Heart left ventricle (tissue), 16 donors: ENCODE data around the gene XPO6. TPM values are rescaled to one million over a fixed set of nuclear protein-coding genes. Genes with fewer than 3 reads are reported as not detected.
A peak's percentile ranks its signal among the peaks of the same experiment; 100 is the strongest.

Source experiments
- ATAC-seq, 4 donors: fragments of 200-7000 bp; cut with Tn5 transposase; one replicate each; pipeline ENCODE4 v1.9.1; 2020 to 2022; ENCODE audit warnings: moderate library complexity in 4 of 4, mild to moderate bottlenecking in 3 of 4, moderate number of reproducible peaks in 1 of 4
- DNase-seq, 5 donors: peaks; one replicate each; pipeline ENCODE4 v3.0.0-alpha.2; 2020
- H3K27ac ChIP-seq, 12 donors: fragments of 200-600 bp; sonication (generic) in 4 of 12; one replicate each; pipeline versions ENCODE4 v1.5.0 to v1.8.0; 2016 to 2022; ENCODE audit warnings: mild to moderate bottlenecking in 2 of 12
- H3K27me3 ChIP-seq, 9 donors: fragments of 200-600 bp; sonication (generic) in 2 of 9; one replicate each; pipeline versions ENCODE4 v1.5.1 to v1.8.0; 2016 to 2022; ENCODE audit warnings: mild to moderate bottlenecking in 3 of 9
- H3K36me3 ChIP-seq, 9 donors: fragments of 200-600 bp; sonication (generic) in 2 of 9; one replicate each; pipeline versions ENCODE4 v1.5.0 to v1.8.0; 2018 to 2022; ENCODE audit warnings: mild to moderate bottlenecking in 2 of 9
- H3K4me1 ChIP-seq, 12 donors: fragments of 200-600 bp; sonication (generic) in 4 of 12; one replicate each; pipeline versions ENCODE4 v1.5.0 to v1.8.0; 2016 to 2022; ENCODE audit warnings: mild to moderate bottlenecking in 3 of 12
- H3K4me3 ChIP-seq, 12 donors: fragments of 200-600 bp; sonication (generic) in 4 of 12; one replicate each; pipeline versions ENCODE4 v1.5.0 to v1.8.0; 2017 to 2022; ENCODE audit warnings: mild to moderate bottlenecking in 9 of 12, moderate library complexity in 4 of 12
- H3K9me3 ChIP-seq, 12 donors: fragments of 200-600 bp; sonication (generic) in 4 of 12; one replicate each; pipeline versions ENCODE4 v1.5.0 to v1.8.0; 2016 to 2022; ENCODE audit warnings: mild to moderate bottlenecking in 1 of 12
- CTCF ChIP-seq, 12 donors: fragments of 200-600 bp; sonication (generic) in 4 of 12; IDR thresholded peaks; one replicate each; pipeline versions ENCODE4 v1.5.0 to v1.8.0; 2018 to 2022; ENCODE audit warnings: antibody characterized with exemption in 12 of 12, mild to moderate bottlenecking in 5 of 12
- POLR2A ChIP-seq, 2 donors: fragments of 450-650 bp; IDR thresholded peaks; one replicate each; pipeline ENCODE4 v1.6.1; 2017; ENCODE audit warnings: antibody characterized with exemption in 2 of 2, mild to moderate bottlenecking in 2 of 2, moderate library complexity in 2 of 2
- WGBS, 4 donors: extraction: QIAGEN DNeasy Blood & Tissue Kit in 2 of 4; methylation state at CpG; one replicate each; pipeline versions ENCODE4 v1.1.5 to v1.1.7; 2013 to 2018; 5-methylcytosine and 5-hydroxymethylcytosine counted together
- intact Hi-C, 10 donors: fragments of 100-400 bp; cut with DNase I; formaldehyde crosslinking; loops; one replicate each; pipeline versions ENCODE4 v1.11.1 to v1.14.2; 2022
- polyA plus RNA-seq, 2 donors: library from polyadenylated mRNA; stranded (reverse); fragments of 200-250 nt; gene quantifications; one replicate each; pipeline ENCODE4 v1.2.3, GENCODE V29; 2013
- total RNA-seq, 9 donors: library from RNA; depleted of rRNA in 2 of 9; stranded (reverse); fragments of >200 nt in 2 of 9; fragmentation: NEBNext Ultra II Directional in 3 of 9; extraction: Animal tissue kit (Norgen Biotek cat#: 25700) in 3 of 9; gene quantifications; one replicate each; pipeline versions ENCODE4 v1.1.0 to v1.2.4, GENCODE V29; 2016 to 2023
- donor health status: ischemic (EF 13 %, LVEDD 7.1; RV severe dilation, severe dysfunction).
- donor health status: healthy with polysubstance abuse.
- donor health status: DM: no; HTN: yes; CAD: no.
- donor health status: DM: no; HTN: no; CAD: no.
- donor health status: ischemic (EF 25% LVEDD 6.9; RV normal size, moderate dysfunction).
- donor health status: ischemic (EF 25% LVEDD 5.7; RV mildly dilated, moderate dysfunction).
- donor health status: healthy.
- donor health status: DM: yes; HTN: yes; CAD: no.
- donor health status: ischemic (EF 35%, LVEDD 5.7; RV mildly dilated, moderate dysfunction).
- donor health status: nonischemic (EF 11% LVEDD 7.7; RV severe dilation, severe dysfunction).
- donor health status: DM: yes; HTN: yes; CAD: no.
- donor health status: PGD.
- donor health status: ischemic (EF 29% LVEDD 5.4; RV normal size, mild dysfunction).
- donor health status: nonischemic (EF 23%, LVEDD 6.1; RV moderate dilation, normal function).

XPO6 gene
- total and polyA plus RNA-seq, 11 donors = 19.8 to 78.0 (median 33.0) TPM

GRCh38 chr16:28210264-28210663 lies 1.5 kb downstream of the XPO6 start:
- peak overlapping the region in 9 of 12 donors; percentile 64 to 89 (median 79) for H3K4me3 ChIP-seq
- intact Hi-C loops = loop anchor here in 1 of 10 donors (5.0 kb wide), 1 partner anchor 47 kb away; no protein-coding TSS in a partner anchor

GRCh38 chr16:28208824-28209223 lies 2.9 kb downstream of the XPO6 start:
- no peaks in the 10 kb centered on the region for H3K27me3 ChIP-seq
- ATAC-seq (no peak), DNase-seq (no peak)
- H3K4me1 ChIP-seq = peaks cover 0 to 52% (median 19%) of the 10 kb centered on the region in 12 donors
- H3K9me3 ChIP-seq = no peaks in the 10 kb centered on the region
- TF ChIP-seq POLR2A (IDR thresholded peaks at IDR 0.05) (no peak), CTCF (IDR thresholded peaks at IDR 0.05) (no peak)
- intact Hi-C loops = no loop called here
- H3K27ac ChIP-seq = no peak overlapping the region
- no peak overlapping the region for H3K4me3 ChIP-seq
- 74 to 86% (median 84%) methylated on average over 4 of the region's 4 CpGs for WGBS, 4 donors
- peaks cover 0 to 58% (median 29%) of the 10 kb centered on the region in 9 donors for H3K36me3 ChIP-seq

More at GRCh38 chr16:28210264-28210663, 1.5 kb downstream of the XPO6 start:
- no peak for TF ChIP-seq CTCF (IDR thresholded peaks at IDR 0.05)
- TF ChIP-seq POLR2A (IDR thresholded peaks at IDR 0.05) = no peak
- H3K36me3 ChIP-seq = peaks cover 0 to 44% (median 15%) of the 10 kb centered on the region in 9 donors
- H3K27me3 ChIP-seq = no peaks in the 10 kb centered on the region
- peak overlapping the region in 3 of 12 donors; percentile 87 to 91 (median 91) for H3K27ac ChIP-seq
- no peaks in the 10 kb centered on the region for H3K9me3 ChIP-seq
- DNase-seq (no peak), ATAC-seq (no peak)
- 55 to 65% (median 61%) methylated on average over 4 to 5 of the region's 5 CpGs for WGBS, 4 donors
- peaks cover 0 to 38% (median 15%) of the 10 kb centered on the region in 12 donors for H3K4me1 ChIP-seq

GRCh38 chr16:28208131-28208530 lies 3.6 kb downstream of the XPO6 start:
- WGBS, 4 donors = 96 to 97% (median 96%) methylated on average over 4 of the region's 4 CpGs
- Histone ChIP-seq H3K36me3 (peaks cover 0 to 62% (median 35%) of the 10 kb centered on the region in 9 donors), H3K9me3 (no peaks in the 10 kb centered on the region), H3K27me3 (no peaks in the 10 kb centered on the region), H3K27ac (no peak overlapping the region), H3K4me1 (peaks cover 0 to 59% (median 19%) of the 10 kb centered on the region in 12 donors), H3K4me3 (no peak overlapping the region)
- TF ChIP-seq POLR2A (IDR thresholded peaks at IDR 0.05) (no peak), CTCF (IDR thresholded peaks at IDR 0.05) (no peak)
- intact Hi-C loops = no loop called here
- no peak for DNase-seq
- ATAC-seq = no peak

GRCh38 chr16:28207399-28207798 lies 4.4 kb downstream of the XPO6 start:
- Histone ChIP-seq H3K9me3 (no peaks in the 10 kb centered on the region), H3K27me3 (no peaks in the 10 kb centered on the region), H3K36me3 (peaks cover 0 to 69% (median 42%) of the 10 kb centered on the region in 9 donors), H3K27ac (no peak overlapping the region), H3K4me3 (no peak overlapping the region), H3K4me1 (peaks cover 0 to 66% (median 15%) of the 10 kb centered on the region in 12 donors)
- TF ChIP-seq CTCF (IDR thresholded peaks at IDR 0.05) (no peak), POLR2A (IDR thresholded peaks at IDR 0.05) (no peak)
- 86 to 94% (median 91%) methylated on average over 2 of the region's 2 CpGs for WGBS, 4 donors
- ATAC-seq (no peak), DNase-seq (no peak)
- intact Hi-C loops = no loop called here
